GM18870 (cell line): ENCODE data around the gene RANBP1.

Experiments
- ATAC-seq: cut with Tn5 transposase; IDR thresholded peaks from one replicate; pipeline ENCODE4 v1.9.1; 2021; ENCODE audit warnings: moderate library complexity; ENCODE audit not compliant: unreplicated experiment

RANBP1 gene

DNA sequence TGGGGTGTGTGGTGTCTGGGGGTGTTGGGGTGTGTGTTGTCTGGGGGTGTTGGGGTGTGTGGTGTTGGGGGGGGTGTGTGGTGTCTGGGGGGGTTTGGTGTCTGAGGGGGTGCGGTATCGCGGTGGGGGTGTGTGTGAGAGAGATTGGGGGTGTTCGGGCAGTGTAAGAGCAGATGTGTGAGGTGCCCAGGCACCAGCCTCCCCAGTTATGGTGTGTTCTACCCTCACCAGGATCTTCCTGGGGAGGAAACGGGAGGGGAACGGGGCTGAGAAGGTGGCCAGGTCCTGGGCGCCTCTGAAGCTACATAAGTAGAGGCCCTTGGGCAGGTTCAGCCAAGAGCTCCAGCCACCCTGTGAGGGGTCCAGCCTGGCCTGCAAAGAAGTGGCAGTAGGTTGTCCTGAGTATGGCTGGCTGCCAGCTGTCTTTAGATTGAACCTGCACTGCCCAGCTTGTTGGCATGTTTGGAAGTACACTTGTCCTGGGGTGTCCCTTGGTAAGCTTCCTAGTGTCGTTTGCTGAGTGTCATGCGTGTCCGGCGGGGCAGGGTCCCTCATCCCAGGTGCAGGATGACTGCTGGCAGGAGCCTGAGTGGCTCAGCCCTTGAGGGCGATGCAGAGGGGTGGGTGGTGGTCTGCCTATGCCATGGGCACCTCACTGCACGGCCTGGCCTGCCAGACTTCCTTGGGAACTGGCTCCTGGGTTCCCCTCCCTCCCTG, 7.6 kb downstream of the RANBP1 start:
- no peak for ATAC-seq

DNA sequence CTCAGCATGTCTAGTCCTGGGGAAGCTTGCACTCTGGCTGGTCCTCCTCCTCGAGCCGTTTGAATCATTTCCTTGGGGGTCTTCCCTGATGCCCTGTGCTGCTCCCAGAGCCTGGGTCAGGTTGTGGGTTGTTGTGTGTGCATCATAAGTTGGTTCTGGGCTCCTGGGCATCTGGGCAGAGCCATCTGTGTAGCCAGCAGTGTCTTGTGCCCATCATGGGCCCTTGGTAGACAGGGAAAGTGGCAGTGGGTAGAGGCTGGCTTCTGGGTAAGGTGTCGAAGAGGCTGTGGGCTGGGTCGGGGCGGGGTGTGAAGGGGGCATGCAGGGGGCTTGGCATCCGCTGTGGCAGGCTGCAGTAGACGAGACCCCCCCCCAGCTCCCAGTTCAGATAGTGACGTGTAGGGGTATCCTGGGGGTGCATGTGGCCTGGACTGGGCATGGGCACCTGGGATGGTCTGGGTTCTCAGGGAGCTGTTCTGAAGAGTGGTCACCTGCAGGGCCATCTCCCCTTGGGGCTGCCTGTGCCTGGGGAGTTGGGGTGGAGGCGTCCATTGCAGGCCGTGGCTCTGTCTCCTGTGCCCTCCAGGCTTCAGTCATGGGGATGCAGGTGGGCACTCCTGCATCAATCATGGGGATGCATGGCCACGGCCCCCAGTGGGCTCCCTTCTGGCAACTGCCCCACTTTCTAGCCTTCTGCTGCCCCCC, 8.3 kb downstream of the RANBP1 start:
- ATAC-seq = no peak

DNA sequence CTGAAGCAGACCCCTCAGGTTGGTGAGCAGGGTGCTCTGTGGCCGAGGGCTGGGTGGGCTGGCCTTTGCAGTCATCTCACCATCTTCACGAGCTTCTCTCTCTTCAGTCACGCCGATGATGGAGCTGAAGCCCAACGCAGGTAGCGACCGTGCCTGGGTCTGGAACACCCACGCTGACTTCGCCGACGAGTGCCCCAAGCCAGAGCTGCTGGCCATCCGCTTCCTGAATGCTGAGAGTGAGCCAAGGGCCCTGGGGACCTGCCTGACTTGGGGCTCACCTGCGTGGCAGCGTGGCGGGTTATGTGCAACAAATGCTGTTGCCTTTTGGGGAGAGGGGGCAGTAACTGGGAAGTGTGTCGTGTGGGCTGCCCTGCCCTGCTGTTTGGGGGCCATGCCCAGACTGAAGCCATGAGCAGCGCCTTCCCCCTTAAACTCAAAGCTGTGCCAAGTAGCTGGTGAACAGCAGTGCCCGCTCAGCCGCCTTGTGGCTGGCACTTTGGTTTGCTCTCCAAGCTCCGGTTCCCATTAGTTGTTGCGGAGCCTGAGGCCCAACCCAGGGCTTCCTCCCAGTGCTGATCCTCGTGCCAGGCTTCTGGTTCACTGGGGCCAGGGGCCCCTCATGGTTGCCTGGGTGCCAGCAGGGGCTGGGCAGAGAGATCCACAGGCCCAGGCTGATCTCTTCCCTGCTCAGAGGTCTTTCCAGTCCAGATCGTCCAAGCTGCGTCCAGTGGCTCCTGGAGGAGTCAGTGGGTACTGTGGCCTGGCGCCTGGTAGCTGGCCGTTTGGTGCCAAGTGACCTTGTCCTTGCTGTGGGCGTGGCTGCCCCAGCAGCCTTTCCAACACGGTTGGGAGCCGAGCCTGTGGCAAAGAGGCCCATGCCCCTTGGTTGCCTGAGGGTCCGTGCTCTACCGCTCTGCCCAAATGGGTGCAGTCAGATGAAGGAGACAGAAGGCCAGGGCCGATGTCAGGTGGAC, 9.6 kb downstream of the RANBP1 start:
- no peak for ATAC-seq

DNA sequence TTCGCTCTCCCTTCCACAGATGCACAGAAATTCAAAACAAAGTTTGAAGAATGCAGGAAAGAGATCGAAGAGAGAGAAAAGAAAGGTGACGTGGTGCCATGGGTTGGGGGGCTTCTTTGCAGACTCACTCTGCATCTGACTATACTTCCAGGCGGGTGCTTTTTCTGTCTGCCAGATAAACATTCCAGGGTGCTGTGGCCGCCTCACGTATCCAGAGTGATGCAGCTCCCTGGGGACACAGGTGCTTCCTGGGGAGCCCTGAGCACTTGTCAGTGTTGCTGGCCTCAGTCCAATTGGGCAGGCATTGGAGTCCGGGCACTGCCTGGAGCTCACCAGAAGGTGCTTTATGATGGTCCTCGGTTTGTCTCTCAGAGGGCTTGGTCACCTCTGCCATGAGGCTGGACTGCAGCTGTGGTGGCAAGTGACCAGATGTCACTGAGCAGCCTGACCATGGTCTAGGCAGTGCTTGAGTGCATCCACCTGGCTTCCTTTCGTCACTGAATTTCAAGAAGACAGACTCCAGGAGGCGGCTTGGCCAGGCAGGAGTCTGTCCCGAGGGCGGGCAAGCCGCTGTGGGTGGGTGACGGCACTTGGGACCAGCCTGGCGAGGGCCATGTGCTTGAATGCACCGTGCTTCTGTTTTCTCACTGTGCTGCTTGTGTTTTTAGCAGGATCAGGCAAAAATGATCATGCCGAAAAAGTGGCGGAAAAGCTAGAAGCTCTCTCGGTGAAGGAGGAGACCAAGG, 10.6 kb downstream of the RANBP1 start:
- ATAC-seq = no peak

DNA sequence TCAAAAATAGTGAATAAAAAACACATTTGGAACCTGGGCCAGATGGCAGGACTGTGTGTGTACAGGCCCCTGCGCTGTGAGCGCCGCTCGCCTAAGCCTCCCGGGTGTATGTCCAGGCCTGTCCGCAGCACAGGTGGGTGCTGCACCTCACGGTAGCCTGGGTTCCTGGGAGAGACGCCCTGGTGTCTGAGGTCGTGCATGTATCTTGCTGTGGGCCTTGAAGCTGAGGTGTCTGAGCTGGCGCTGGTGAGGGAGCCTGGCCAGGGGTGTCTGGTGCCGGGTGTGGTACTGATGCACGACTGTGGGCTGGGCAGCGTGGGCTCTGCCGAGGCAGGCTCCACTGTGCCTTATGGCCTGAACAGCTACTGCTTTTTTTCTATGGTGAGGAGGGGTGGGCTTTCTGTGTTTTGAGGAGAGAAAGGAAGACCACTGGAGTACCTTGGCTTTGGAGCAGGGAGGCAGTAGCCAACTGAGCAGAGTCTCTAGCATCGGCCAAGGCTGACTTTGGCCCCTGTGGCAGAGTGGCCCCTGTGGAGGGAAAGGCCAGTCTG, 11.5 kb downstream of the RANBP1 start:
- no peak for ATAC-seq

DNA sequence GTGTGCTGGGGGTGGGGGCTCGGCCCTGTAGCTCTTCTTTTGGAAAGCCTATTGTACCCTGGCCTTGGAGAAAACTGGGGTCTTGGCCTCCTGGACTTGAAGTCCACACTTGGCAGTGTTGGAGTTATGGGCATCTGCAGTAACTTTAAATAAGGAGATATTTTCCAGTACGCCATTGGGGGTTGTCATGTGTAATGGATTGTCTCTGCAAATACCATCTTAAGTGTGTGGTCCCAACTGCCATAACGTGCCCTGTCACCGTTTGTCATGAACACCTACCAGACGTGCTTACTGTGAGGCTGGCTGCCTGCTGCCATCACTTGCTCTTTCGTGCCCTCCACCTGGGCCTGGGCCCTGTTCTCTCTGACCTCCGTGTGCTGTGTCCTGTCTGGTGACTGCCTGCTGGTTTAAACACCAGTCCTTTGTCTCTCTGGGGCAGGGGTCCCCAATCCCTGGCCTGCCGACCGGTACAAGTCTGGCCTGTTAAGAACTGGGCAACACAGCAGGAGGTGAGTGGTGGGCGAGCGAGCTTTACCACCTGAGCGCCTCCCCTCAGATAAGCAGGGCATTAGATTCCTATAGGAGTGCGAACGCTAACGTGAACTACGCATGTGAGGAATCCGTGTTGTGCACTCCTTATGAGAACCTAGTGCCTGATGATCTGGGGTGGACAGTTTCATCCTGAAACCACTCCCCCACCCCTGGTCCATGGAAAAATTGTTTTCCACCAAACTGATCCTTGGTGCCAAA, 12.1 kb downstream of the RANBP1 start:
- ATAC-seq = no peak

DNA sequence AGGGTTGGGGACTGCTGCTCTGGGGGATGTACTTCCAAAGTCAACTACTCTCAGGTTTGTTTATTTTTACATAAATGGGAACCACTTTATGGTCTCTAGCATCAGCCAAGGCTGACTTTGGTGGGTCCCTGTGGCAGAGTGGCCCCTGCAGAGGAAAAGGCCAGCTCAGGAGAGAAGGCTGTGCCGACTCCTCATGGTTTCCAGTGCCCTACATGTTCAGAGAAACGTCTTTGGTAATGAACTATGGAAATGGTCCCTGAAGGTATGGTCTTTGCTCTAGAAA, 12.7 kb downstream of the RANBP1 start:
- ATAC-seq = no peak

DNA sequence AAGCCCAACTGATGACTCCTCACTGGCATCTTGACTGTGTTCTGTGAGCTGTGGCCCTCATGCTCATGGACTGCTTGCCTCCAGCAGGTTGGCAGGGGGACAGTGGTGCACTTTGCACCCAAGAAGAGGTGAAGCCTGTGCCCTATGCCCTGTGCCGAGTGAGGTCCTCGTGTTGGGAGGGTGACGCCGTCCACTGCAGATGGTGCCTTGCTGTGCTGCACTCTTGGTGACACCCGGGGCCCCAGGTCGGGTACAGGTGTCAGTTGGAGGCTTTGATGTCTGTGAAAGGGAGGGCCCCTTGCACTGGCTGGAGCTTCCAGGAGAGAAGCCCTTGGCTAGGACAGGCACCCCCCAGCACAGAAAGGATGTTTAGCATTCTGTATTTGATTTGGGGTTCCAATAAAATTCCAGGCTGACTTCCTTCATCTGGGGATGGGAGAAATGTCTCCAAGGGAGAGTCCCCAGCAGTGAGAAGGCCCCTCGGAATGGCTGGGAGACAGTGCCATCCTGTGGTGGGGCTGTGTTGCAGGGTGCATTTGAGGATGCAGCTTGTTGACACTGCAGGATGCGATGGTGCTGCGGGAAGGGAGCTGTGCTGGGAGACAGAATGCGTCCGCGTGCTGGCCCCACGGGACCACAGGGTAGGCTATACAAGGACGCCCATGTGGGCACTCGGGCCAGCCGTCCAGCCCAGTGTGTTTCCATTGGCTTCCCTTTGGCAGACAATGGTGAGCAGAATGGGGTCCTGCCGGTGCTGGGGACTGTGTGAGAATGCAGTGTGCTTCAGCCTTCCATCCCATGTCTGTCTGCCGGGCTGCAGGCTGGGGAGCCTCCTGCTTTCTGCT, 13.2 kb downstream of the RANBP1 start:
- no peak for ATAC-seq

DNA sequence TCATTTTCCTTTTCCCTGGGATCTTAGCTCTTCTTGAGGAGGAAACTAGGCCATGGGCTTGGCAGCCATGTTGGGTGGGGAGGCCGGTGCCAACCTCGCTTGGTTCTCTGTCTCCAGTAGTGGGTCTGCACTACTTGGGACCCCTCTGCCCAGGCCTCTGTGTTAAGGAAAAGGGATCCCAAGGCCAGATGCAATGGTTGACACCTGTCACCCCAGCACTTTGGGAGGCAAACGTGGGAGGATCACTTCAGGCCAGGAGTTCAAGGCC, 13.8 kb downstream of the RANBP1 start:
- no peak for ATAC-seq

DNA sequence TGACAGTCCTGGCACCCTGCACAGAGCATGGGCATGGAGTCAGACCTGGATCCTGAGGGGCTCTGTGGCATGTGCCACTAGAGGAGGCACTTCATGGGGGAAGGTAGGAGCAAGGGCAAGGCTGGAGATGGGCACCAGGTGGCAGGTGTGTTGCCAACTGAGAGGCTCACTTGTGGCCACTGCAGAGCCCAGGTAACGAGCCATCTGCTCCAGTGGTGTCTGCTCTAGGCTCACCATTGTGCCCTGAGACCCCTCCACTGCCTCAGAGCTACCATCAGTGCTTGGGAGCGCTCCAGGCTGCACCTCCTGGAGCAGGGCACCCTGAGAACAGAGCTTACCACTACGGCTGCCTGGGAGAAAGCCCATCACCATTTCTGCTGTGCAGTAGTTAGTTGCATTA, 14.4 kb downstream of the RANBP1 start:
- no peak for ATAC-seq

DNA sequence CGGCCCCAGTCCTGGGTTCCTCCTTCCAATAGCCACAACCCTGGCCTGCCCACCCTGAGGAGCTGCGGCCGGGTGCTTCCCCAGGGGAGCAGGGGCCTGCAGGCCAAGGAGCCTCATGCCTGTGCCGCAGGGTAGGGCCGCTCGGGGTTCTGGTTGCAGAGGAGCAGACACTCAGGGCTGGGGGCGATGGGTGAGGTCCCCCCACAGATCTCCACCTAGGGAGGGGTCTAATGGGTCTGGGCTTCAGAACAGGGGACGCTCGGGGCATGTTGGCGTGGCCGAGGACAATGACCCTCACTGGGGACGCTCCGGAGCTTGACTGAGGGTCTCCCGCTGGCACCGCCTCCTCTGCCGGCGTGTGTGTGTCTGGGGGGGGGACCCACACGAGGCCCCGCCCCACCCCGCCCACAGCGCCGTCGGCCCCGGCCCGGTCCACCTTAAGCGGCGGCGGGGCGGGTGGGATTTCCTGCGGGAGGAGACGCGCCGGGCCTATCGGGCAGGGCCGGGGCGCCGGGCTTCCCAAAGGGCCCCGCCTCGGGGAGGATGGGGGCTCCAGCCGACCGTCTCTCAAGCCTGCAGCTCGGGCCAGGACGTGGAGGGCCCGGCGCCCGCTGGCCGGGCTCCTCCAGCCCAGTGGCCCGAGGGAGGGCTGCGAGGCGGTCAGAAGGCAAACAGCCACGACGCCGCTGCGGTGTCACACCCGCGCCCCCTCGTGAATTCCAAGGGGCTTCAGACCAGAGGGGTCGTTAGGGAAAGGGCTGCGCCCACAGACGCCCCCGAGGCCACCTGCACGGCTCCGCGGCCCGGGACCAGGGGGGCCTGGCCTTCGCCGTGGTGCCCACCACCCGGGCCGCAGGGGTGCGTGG, 15.1 kb downstream of the RANBP1 start:
- ATAC-seq = no peak

DNA sequence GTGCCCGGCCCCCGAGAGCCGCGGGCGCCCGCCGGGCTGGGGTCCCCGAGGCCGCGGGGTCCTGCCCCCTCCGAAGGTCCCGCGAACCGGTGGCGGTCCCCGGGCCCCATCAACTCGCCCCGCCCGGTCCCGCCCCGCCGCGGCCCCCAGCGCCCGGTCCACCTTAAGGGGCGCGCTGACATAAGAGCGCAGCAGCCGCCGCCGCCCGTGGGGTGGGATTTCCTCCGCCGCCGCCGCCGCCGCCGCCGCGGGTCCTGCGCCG, 15.6 kb downstream of the RANBP1 start, which contains the start of gene ZDHHC8:
Gene ZDHHC8, plus strand, starts transcription at position 208 of the 262 bp plus-strand sequence. CDS start 144 bp downstream, outside the sequence.
- no peak for ATAC-seq

DNA sequence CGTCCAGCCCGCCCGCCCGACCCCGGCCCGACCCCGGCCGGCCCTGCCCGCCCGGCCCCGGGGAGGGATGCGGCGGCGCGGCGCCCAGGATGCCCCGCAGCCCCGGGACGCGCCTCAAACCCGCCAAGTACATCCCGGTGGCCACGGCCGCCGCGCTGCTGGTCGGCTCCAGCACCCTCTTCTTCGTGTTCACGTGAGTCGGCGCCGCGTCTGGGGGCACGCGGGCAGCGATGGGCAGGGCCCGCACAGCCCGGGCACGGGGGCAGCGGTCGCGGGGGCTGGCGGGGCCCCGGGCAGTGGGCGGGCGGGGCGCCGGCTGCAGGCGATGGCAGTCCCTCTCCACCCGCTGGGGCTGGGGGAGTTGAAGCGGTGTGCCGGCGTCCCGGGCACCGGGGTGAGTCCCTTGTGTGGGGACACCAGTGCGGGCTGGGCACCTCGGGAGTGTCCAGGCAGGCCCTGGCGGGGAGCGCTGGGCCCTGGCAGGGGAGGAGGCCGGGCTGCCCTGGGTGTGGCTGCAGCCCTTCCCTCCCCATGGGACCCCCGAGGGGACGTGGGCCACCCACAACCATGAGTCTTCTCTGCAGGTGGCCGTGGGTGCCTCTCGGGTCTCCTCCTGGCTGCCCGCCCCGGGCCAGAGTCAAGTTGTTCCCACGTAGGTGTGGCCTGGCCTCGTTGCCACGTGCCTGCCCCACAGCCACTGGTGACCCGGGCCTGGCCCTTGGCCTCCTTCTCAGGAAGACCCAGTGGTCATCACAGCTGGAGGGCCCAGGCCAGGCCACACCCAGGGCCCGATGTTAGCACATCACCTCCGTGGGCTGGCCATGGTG, 16.2 kb downstream of the RANBP1 start:
- no peak for ATAC-seq

DNA sequence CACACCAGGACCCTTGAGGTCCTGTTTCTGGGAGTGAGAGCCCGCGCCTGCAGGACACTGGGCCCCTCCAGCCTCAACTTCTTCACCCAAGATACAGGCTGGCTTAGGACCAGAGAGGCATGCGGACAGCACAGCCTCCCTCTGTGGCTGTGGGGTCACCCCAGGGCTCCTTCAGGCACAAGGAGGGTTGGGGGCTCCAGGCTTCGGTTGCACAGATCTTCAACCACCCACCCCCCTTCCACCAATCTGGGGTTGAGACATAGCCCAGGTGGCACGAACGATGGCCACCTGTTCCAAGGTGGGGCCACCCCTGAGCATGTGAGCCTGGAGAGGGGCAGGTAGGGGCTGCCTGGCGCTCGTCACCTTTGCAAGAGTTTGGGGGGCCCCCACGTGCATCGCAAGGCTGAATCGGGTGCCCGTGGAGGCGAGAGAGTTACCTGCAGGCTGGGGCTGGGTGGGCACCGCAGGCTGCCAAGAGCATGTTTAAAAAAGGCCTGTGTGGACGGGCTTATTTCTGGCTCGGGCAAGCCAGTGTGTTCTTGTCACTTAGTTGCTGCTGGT, 16.9 kb downstream of the RANBP1 start:
- ATAC-seq = no peak

DNA sequence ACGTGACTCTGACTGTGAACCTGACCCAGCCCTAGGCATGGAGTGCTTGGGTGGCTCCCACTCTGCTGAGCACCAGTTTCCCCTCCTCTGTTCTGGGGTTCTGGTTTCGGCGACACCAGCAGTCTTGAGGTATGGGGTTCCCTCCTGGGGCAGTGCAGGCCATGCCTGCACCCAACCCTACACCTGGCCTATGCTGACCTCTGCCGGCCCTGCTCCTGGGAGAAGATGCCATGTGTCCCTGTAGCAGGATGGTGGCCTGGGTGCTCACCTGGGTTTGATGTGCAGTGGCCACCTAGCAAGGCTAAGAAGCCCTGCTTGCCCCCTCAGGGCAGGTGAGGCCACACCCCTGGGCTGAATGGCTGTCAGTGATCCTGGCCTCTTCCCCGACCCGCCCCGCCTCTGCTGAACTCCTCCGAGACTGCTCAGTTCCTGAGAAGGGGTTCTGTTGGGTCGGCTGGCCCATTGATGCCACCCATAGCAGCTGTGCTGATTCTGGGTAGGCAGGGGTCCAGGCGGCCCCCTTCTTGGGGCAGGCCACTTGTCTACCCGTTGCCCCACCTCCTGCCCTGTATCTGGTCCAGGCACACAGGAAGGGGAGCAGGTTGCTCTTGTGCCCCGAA, 18.1 kb downstream of the RANBP1 start:
- ATAC-seq = no peak

DNA sequence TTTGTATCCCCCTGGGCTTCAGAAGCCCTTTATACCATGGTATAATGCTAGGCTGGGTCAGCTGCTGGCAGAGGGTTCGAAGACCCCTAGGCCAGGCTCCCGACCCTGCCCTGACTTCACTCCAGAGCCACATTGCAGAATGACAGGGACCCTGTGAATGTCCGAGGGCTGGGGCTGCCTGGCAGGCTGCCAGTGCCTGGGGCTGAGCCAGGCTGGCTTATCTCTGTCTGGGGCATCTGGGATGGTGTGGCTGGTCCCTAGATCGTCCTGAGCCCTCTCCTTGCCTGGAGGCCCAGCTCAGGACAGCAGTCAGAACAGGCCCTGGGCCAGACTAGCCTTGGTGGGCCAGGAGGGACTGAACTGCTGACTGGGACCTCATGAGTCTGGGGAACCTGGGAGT, 19.4 kb downstream of the RANBP1 start:
- no peak for ATAC-seq
